ENCODE measurements around the gene HMG20A.

The HMG20A gene

GRCh38 chr15:77476995-77477394, 56.3 kb downstream of the HMG20A start:
- no peaks in the 10 kb centered on the region for H3K4me1 ChIP-seq
- no peak overlapping the region for H3K4me2 ChIP-seq (ENCODE audit: low read length)
- no peak overlapping the region for H3K4me3 ChIP-seq (ENCODE audit: low read depth, low read length)
- no peaks in the 10 kb centered on the region for H3K9me3 ChIP-seq (ENCODE audit: control insufficient read depth, low read length)
- H3K9ac ChIP-seq = no peak overlapping the region
- no peaks in the 10 kb centered on the region for H3K27me3 ChIP-seq (ENCODE audit: control insufficient read depth, insufficient read depth, low read length)
- H3K79me2 ChIP-seq = no peaks in the 10 kb centered on the region
- H2AFZ ChIP-seq = no peak overlapping the region
- no peak for TF ChIP-seq CTCF (IDR thresholded peaks at IDR 0.05)
- H3K27ac ChIP-seq = no peak overlapping the region
- no peaks in the 10 kb centered on the region for H3K36me3 ChIP-seq (ENCODE audit: control insufficient read depth, insufficient read depth, low read length)

- Histone ChIP-seq H3K4me3 (ENCODE audit: low read depth, low read length) (no peak overlapping the region), H3K4me2 (ENCODE audit: low read length) (no peak overlapping the region), H3K79me2 (no peaks in the 10 kb centered on the region), H3K27me3 (ENCODE audit: control insufficient read depth, insufficient read depth, low read length) (no peaks in the 10 kb centered on the region), H3K4me1 (no peaks in the 10 kb centered on the region), H3K9ac (no peak overlapping the region), H3K36me3 (ENCODE audit: control insufficient read depth, insufficient read depth, low read length) (no peaks in the 10 kb centered on the region), H3K9me3 (ENCODE audit: control insufficient read depth, low read length) (no peaks in the 10 kb centered on the region), H2AFZ (no peak overlapping the region), H3K27ac (no peak overlapping the region)
- TF ChIP-seq CTCF (IDR thresholded peaks at IDR 0.05) = no peak
Observed at GRCh38 chr15:77478051-77478450, 57.4 kb downstream of the HMG20A start.

GRCh38 chr15:77479015-77479414, 58.3 kb downstream of the HMG20A start:
- Histone ChIP-seq H3K9ac (no peak overlapping the region), H3K79me2 (no peaks in the 10 kb centered on the region), H3K27ac (no peak overlapping the region), H3K4me1 (no peaks in the 10 kb centered on the region), H3K4me3 (ENCODE audit: low read depth, low read length) (no peak overlapping the region), H3K27me3 (ENCODE audit: control insufficient read depth, insufficient read depth, low read length) (no peaks in the 10 kb centered on the region), H3K36me3 (ENCODE audit: control insufficient read depth, insufficient read depth, low read length) (no peaks in the 10 kb centered on the region), H3K9me3 (ENCODE audit: control insufficient read depth, low read length) (no peaks in the 10 kb centered on the region), H2AFZ (no peak overlapping the region), H3K4me2 (ENCODE audit: low read length) (no peak overlapping the region)
- no peak for TF ChIP-seq CTCF (IDR thresholded peaks at IDR 0.05)

GRCh38 chr15:77480859-77481633, 60.4 kb downstream of the HMG20A start:
- Histone ChIP-seq H2AFZ (no peak overlapping the region), H3K9me3 (ENCODE audit: control insufficient read depth, low read length) (no peaks in the 10 kb centered on the region), H3K36me3 (ENCODE audit: control insufficient read depth, insufficient read depth, low read length) (no peaks in the 10 kb centered on the region), H3K4me1 (no peaks in the 10 kb centered on the region), H3K4me3 (ENCODE audit: low read depth, low read length) (no peak overlapping the region), H3K79me2 (no peaks in the 10 kb centered on the region), H3K4me2 (ENCODE audit: low read length) (no peak overlapping the region), H3K27me3 (ENCODE audit: control insufficient read depth, insufficient read depth, low read length) (no peaks in the 10 kb centered on the region), H3K27ac (no peak overlapping the region), H3K9ac (no peak overlapping the region)
- no peak for TF ChIP-seq CTCF (IDR thresholded peaks at IDR 0.05)

- H3K9ac ChIP-seq = no peak overlapping the region
- no peak overlapping the region for H3K27ac ChIP-seq
Observed at GRCh38 chr15:77481670-77482069, 61.0 kb downstream of the HMG20A start.

More at GRCh38 chr15:77481670-77482069, 61.0 kb downstream of the HMG20A start:
- H3K4me1 ChIP-seq = peaks cover 2% of the 10 kb centered on the region
- no peaks in the 10 kb centered on the region for H3K9me3 ChIP-seq (ENCODE audit: control insufficient read depth, low read length)
- no peaks in the 10 kb centered on the region for H3K36me3 ChIP-seq (ENCODE audit: control insufficient read depth, insufficient read depth, low read length)
- H3K27me3 ChIP-seq (ENCODE audit: control insufficient read depth, insufficient read depth, low read length) = no peaks in the 10 kb centered on the region
- no peak for TF ChIP-seq CTCF (IDR thresholded peaks at IDR 0.05)
- no peak overlapping the region for H2AFZ ChIP-seq
- H3K4me3 ChIP-seq (ENCODE audit: low read depth, low read length) = no peak overlapping the region
- H3K79me2 ChIP-seq = no peaks in the 10 kb centered on the region
- no peak overlapping the region for H3K4me2 ChIP-seq (ENCODE audit: low read length)
